Activated gamma-delta T cell treated with anti-CD3 and anti-CD28 coated beads, Interleukin-2, amount 50 U/mL, for 16 hours (primary cell): Measurements from ENCODE around the gene UBQLN3.

Source experiments
- DNase-seq: peaks from one replicate; pipeline ENCODE4 v3.0.0-alpha.2; 2020; ENCODE audit warnings: low read depth

UBQLN3 gene

GRCh38 chr11:5509803-5510202, at the start of gene UBQLN3:
Gene UBQLN3, minus strand, starts transcription at chr11:5509957. Its CDS starts 399 bp downstream, at chr11:5509558.
- DNase-seq: no peak

GRCh38 chr11:5557751-5558150, 48.0 kb upstream of the UBQLN3 start:
- DNase-seq: no peak

- DNase-seq: no peak
Measured at GRCh38 chr11:5556596-5557188, 46.9 kb upstream of the UBQLN3 start.

- no peak for DNase-seq
Measured at GRCh38 chr11:5553343-5553742, 43.6 kb upstream of the UBQLN3 start.

- DNase-seq: no peak
Measured at GRCh38 chr11:5550440-5551095, 40.8 kb upstream of the UBQLN3 start.

GRCh38 chr11:5548440-5548839, 38.7 kb upstream of the UBQLN3 start, which contains the start of gene OR52H1:
Gene OR52H1, minus strand, starts transcription at chr11:5548540. Its CDS starts 3,035 bp downstream, at chr11:5545505.
- no peak for DNase-seq

GRCh38 chr11:5547982-5548381, 38.2 kb upstream of the UBQLN3 start:
- no peak for DNase-seq

GRCh38 chr11:5546457-5546856, 36.7 kb upstream of the UBQLN3 start:
- DNase-seq: no peak

GRCh38 chr11:5541427-5541826, 31.7 kb upstream of the UBQLN3 start:
- no peak for DNase-seq

GRCh38 chr11:5536482-5536881, 26.7 kb upstream of the UBQLN3 start:
- no peak for DNase-seq

GRCh38 chr11:5534046-5534445, 24.3 kb upstream of the UBQLN3 start:
- DNase-seq: no peak

GRCh38 chr11:5531053-5531831, 21.5 kb upstream of the UBQLN3 start:
- DNase-seq: no peak

GRCh38 chr11:5528495-5528894, 18.7 kb upstream of the UBQLN3 start:
- DNase-seq: no peak

- no peak for DNase-seq
Measured at GRCh38 chr11:5527716-5528115, 18.0 kb upstream of the UBQLN3 start.

- DNase-seq: no peak
Measured at GRCh38 chr11:5524756-5525155, 15.0 kb upstream of the UBQLN3 start.

- no peak for DNase-seq
Measured at GRCh38 chr11:5522308-5522707, 12.6 kb upstream of the UBQLN3 start.

- DNase-seq: no peak
Measured at GRCh38 chr11:5521540-5521939, 11.8 kb upstream of the UBQLN3 start.

- no peak for DNase-seq
Measured at GRCh38 chr11:5516599-5516998, 6.8 kb upstream of the UBQLN3 start, which contains the start of gene UBQLNL. Gene UBQLNL, minus strand, starts transcription at chr11:5516699. Its CDS starts 258 bp downstream, at chr11:5516441.

- no peak for DNase-seq
Measured at GRCh38 chr11:5514841-5515240, 5.1 kb upstream of the UBQLN3 start.

- DNase-seq: no peak
Measured at GRCh38 chr11:5508605-5509004, 1.2 kb downstream of the UBQLN3 start.

GRCh38 chr11:5507933-5508305, 1.8 kb downstream of the UBQLN3 start:
- no peak for DNase-seq

- no peak for DNase-seq
Measured at GRCh38 chr11:5507177-5507932, 2.4 kb downstream of the UBQLN3 start.
